Parathyroid adenoma (tissue), 2 donors: ENCODE measurements around the gene HS3ST5.
A peak's percentile ranks its signal among the peaks of the same experiment; 100 is the strongest.

Experiments
- H2AFZ ChIP-seq: fragments of 300-600 bp; sonication (generic); one replicate; pipeline ENCODE4 v1.7.0; 2017; ENCODE audit warnings: antibody characterized with exemption, mild to moderate bottlenecking
- H3K27ac ChIP-seq: fragments of 300-600 bp; sonication (generic); one replicate; pipeline ENCODE4 v1.7.0; 2017
- H3K27me3 ChIP-seq: fragments of 300-600 bp; sonication (generic); one replicate; pipeline ENCODE4 v1.7.0; 2017; ENCODE audit warnings: low read length; ENCODE audit not compliant: control insufficient read depth, insufficient read depth
- H3K36me3 ChIP-seq: fragments of 300-600 bp; sonication (generic); one replicate; pipeline ENCODE4 v1.7.0; 2017; ENCODE audit warnings: low read length; ENCODE audit not compliant: control insufficient read depth, insufficient read depth
- H3K4me1 ChIP-seq: fragments of 300-600 bp; sonication (generic); one replicate; pipeline ENCODE4 v1.7.0; 2017; ENCODE audit warnings: control low read depth
- H3K4me2 ChIP-seq: fragments of 300-600 bp; sonication (generic); one replicate; pipeline ENCODE4 v1.7.0; 2017; ENCODE audit warnings: low read length
- H3K4me3 ChIP-seq: fragments of 300-600 bp; sonication (generic); one replicate; pipeline ENCODE4 v1.7.0; 2017; ENCODE audit warnings: low read depth, low read length
- H3K79me2 ChIP-seq: fragments of 300-600 bp; sonication (generic); one replicate; pipeline ENCODE4 v1.7.0; 2017; ENCODE audit warnings: control low read depth
- H3K9ac ChIP-seq: fragments of 300-600 bp; sonication (generic); one replicate; pipeline ENCODE4 v1.7.0; 2017; ENCODE audit warnings: mild to moderate bottlenecking
- H3K9me3 ChIP-seq: fragments of 300-600 bp; sonication (generic); one replicate; pipeline ENCODE4 v1.7.0; 2017; ENCODE audit warnings: low read length; ENCODE audit not compliant: control insufficient read depth
- TF ChIP-seq, protein P1 (sequence below): fragments of 300-600 bp; sonication (generic); IDR thresholded peaks from one replicate; pipeline ENCODE4 v1.7.0; 2017; ENCODE audit warnings: antibody characterized with exemption, mild to moderate bottlenecking
- donor health status: primary hyperparathyroidism.

The HS3ST5 gene

GRCh38 chr6:114342826-114343781 lies at the start of gene HS3ST5:
TSS of gene HS3ST5 (minus strand) at chr6:114343023. CDS start at chr6:114062845, 280,178 bp downstream.
- no peak within 1 kb of the TSS for H3K9ac ChIP-seq
- TF ChIP-seq, protein P1, sequence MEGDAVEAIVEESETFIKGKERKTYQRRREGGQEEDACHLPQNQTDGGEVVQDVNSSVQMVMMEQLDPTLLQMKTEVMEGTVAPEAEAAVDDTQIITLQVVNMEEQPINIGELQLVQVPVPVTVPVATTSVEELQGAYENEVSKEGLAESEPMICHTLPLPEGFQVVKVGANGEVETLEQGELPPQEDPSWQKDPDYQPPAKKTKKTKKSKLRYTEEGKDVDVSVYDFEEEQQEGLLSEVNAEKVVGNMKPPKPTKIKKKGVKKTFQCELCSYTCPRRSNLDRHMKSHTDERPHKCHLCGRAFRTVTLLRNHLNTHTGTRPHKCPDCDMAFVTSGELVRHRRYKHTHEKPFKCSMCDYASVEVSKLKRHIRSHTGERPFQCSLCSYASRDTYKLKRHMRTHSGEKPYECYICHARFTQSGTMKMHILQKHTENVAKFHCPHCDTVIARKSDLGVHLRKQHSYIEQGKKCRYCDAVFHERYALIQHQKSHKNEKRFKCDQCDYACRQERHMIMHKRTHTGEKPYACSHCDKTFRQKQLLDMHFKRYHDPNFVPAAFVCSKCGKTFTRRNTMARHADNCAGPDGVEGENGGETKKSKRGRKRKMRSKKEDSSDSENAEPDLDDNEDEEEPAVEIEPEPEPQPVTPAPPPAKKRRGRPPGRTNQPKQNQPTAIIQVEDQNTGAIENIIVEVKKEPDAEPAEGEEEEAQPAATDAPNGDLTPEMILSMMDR: no peak
- no peak within 1 kb of the TSS for H3K27ac ChIP-seq
- no peaks in the 10 kb centered on the region for H3K9me3 ChIP-seq
- H3K4me2 ChIP-seq: peak within 1 kb of the TSS; percentile 69
- no peaks in the 10 kb centered on the region for H3K36me3 ChIP-seq
- H3K4me1 ChIP-seq: no peaks in the 10 kb centered on the region
- peak within 1 kb of the TSS; percentile 40 for H3K4me3 ChIP-seq
- no peaks in the 10 kb centered on the region for H3K27me3 ChIP-seq
- no peaks in the 10 kb centered on the region for H3K79me2 ChIP-seq
- H2AFZ ChIP-seq: no peak within 1 kb of the TSS

DNA sequence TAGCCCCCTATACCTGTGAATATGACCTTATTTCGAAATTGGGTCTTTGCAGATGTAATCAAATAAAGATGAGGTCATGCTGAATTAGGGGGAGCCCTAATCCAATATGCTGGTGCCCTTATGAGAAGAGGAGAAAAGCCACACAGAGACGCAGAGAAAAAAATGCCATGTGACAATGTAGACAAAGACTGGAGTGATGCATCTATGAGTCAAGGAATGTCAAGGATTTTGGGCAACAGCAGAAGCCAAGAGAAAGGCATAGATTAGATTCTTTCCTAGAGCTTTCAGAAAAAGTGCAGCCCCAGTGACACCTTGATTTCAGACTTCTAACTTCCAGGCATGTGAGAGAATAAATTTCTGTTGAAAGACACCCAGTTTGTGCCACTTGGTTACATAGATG lies 47.4 kb upstream of the HS3ST5 start:
- no peaks in the 10 kb centered on the region for H3K79me2 ChIP-seq
- H3K27me3 ChIP-seq: no peaks in the 10 kb centered on the region
- TF ChIP-seq, protein P1: no peak
- no peak overlapping the region for H3K27ac ChIP-seq
- H3K4me2 ChIP-seq: no peak overlapping the region
- H3K9ac ChIP-seq: no peak overlapping the region
- no peak overlapping the region for H2AFZ ChIP-seq
- no peaks in the 10 kb centered on the region for H3K4me1 ChIP-seq
- no peaks in the 10 kb centered on the region for H3K36me3 ChIP-seq
- no peaks in the 10 kb centered on the region for H3K9me3 ChIP-seq
- H3K4me3 ChIP-seq: no peak overlapping the region

- H3K4me1 ChIP-seq: no peaks in the 10 kb centered on the region
- H3K79me2 ChIP-seq: no peaks in the 10 kb centered on the region
- no peaks in the 10 kb centered on the region for H3K27me3 ChIP-seq
- TF ChIP-seq, protein P1: no peak
- H3K4me2 ChIP-seq: no peak overlapping the region
- H3K4me3 ChIP-seq: no peak overlapping the region
- H3K36me3 ChIP-seq: no peaks in the 10 kb centered on the region
- no peak overlapping the region for H2AFZ ChIP-seq
- H3K9me3 ChIP-seq: no peaks in the 10 kb centered on the region
- H3K27ac ChIP-seq: no peak overlapping the region
- no peak overlapping the region for H3K9ac ChIP-seq
Observed at GRCh38 chr6:114389111-114389510, 46.3 kb upstream of the HS3ST5 start.

- no peaks in the 10 kb centered on the region for H3K9me3 ChIP-seq
- H3K27ac ChIP-seq: no peak overlapping the region
- H3K4me1 ChIP-seq: no peaks in the 10 kb centered on the region
- H3K4me3 ChIP-seq: no peak overlapping the region
- TF ChIP-seq, protein P1: no peak
- H3K36me3 ChIP-seq: no peaks in the 10 kb centered on the region
- no peaks in the 10 kb centered on the region for H3K79me2 ChIP-seq
- no peaks in the 10 kb centered on the region for H3K27me3 ChIP-seq
- no peak overlapping the region for H2AFZ ChIP-seq
- no peak overlapping the region for H3K9ac ChIP-seq
- no peak overlapping the region for H3K4me2 ChIP-seq
Observed at GRCh38 chr6:114382406-114382805, 39.6 kb upstream of the HS3ST5 start.
